ENCODE data around the gene SNTG2.
"Not testable (repeated sequence)": the region's sequence is repeated elsewhere in the genome, so short reads cannot be mapped to it uniquely, and the experiment has no call there.

SNTG2 gene

GRCh38 chr2:1104364-1104763, 153.7 kb downstream of the SNTG2 start:
- no peak for DNase-seq

GRCh38 chr2:1106344-1106743, 155.7 kb downstream of the SNTG2 start:
- not testable (repeated sequence) for DNase-seq

GRCh38 chr2:1115843-1116539, 165.3 kb downstream of the SNTG2 start:
- DNase-seq = no peak

GRCh38 chr2:1117569-1117968, 166.9 kb downstream of the SNTG2 start:
- no peak for DNase-seq

GRCh38 chr2:1125217-1125616, 174.6 kb downstream of the SNTG2 start:
- no peak for DNase-seq

- no peak for DNase-seq
Observed at GRCh38 chr2:1125633-1126370, 175.2 kb downstream of the SNTG2 start.

- DNase-seq = no peak
Observed at GRCh38 chr2:1129982-1130381, 179.3 kb downstream of the SNTG2 start.

GRCh38 chr2:1130922-1131321, 180.3 kb downstream of the SNTG2 start:
- no peak for DNase-seq

GRCh38 chr2:1132328-1132969, 181.8 kb downstream of the SNTG2 start:
- DNase-seq = peak; percentile 78

GRCh38 chr2:1133896-1134295, 183.2 kb downstream of the SNTG2 start:
- not testable (repeated sequence) for DNase-seq

- DNase-seq = no peak
Observed at GRCh38 chr2:1134629-1135028, 184.0 kb downstream of the SNTG2 start.

- DNase-seq = no peak
Observed at GRCh38 chr2:1136067-1136466, 185.4 kb downstream of the SNTG2 start.

GRCh38 chr2:1136846-1137245, 186.2 kb downstream of the SNTG2 start:
- no peak for DNase-seq

- no peak for DNase-seq
Observed at GRCh38 chr2:1137264-1137663, 186.6 kb downstream of the SNTG2 start.

GRCh38 chr2:1137913-1138391, 187.3 kb downstream of the SNTG2 start:
- no peak for DNase-seq

- DNase-seq = no peak
Observed at GRCh38 chr2:1140389-1141003, 189.8 kb downstream of the SNTG2 start.

- no peak for DNase-seq
Observed at GRCh38 chr2:1141079-1141478, 190.4 kb downstream of the SNTG2 start.

- DNase-seq = no peak
Observed at GRCh38 chr2:1143129-1143528, 192.5 kb downstream of the SNTG2 start.

GRCh38 chr2:1147873-1148612, 197.4 kb downstream of the SNTG2 start:
- DNase-seq = peak; percentile 51

- no peak for DNase-seq
Observed at GRCh38 chr2:1150724-1151511, 200.3 kb downstream of the SNTG2 start.

GRCh38 chr2:1152375-1152774, 201.7 kb downstream of the SNTG2 start:
- DNase-seq = no peak

GRCh38 chr2:1153920-1154319, 203.3 kb downstream of the SNTG2 start:
- DNase-seq = no peak
